KMS-11 (cell line): ENCODE data around the gene TAF10.

Experiments used
- H2AFZ ChIP-seq: fragments of 200-600 bp; sonication (generic); 2 replicates; pipeline ENCODE4 v1.6.1; 2016; ENCODE audit warnings: antibody characterized with exemption, mixed run types, low read depth
- H3K27ac ChIP-seq: fragments of 200-600 bp; sonication (generic); 2 replicates; pipeline ENCODE4 v1.6.1; 2016; ENCODE audit warnings: mild to moderate bottlenecking, mixed run types
- H3K27me3 ChIP-seq: fragments of 200-600 bp; sonication (generic); 2 replicates; pipeline ENCODE4 v1.6.1; 2017; ENCODE audit warnings: mild to moderate bottlenecking, low read depth, mixed run types, moderate library complexity; ENCODE audit not compliant: insufficient read depth
- H3K36me3 ChIP-seq: fragments of 200-600 bp; sonication (generic); 2 replicates; pipeline ENCODE4 v1.6.1; 2017; ENCODE audit warnings: mild to moderate bottlenecking, mixed run types; ENCODE audit not compliant: insufficient read depth
- H3K4me1 ChIP-seq: fragments of 200-600 bp; sonication (generic); 2 replicates; pipeline ENCODE4 v1.6.1; 2016; ENCODE audit warnings: mild to moderate bottlenecking, low read depth, mixed run types; ENCODE audit not compliant: poor library complexity, severe bottlenecking
- H3K4me2 ChIP-seq: fragments of 200-600 bp; sonication (generic); 2 replicates; pipeline ENCODE4 v1.7.0; 2016; ENCODE audit warnings: mild to moderate bottlenecking, mixed run types
- H3K4me3 ChIP-seq: fragments of 200-600 bp; sonication (generic); IDR thresholded peaks from 2 replicates; pipeline ENCODE4 v1.6.1; 2017; ENCODE audit warnings: low read depth, low read length, mixed read lengths; ENCODE audit not compliant: insufficient read depth
- H3K79me2 ChIP-seq: fragments of 200-600 bp; sonication (generic); 2 replicates; pipeline ENCODE4 v1.6.1; 2016; ENCODE audit warnings: low read depth, mixed run types; ENCODE audit not compliant: insufficient read depth
- H3K9ac ChIP-seq: fragments of 200-600 bp; sonication (generic); 2 replicates; pipeline ENCODE4 v1.6.1; 2016; ENCODE audit warnings: mild to moderate bottlenecking, mixed run types
- H4K20me1 ChIP-seq: fragments of 200-600 bp; sonication (generic); 2 replicates; pipeline ENCODE4 v1.6.1; 2016; ENCODE audit warnings: mild to moderate bottlenecking, mixed run types; ENCODE audit not compliant: insufficient read depth
- TF ChIP-seq, protein P1 (sequence below): fragments of 200-600 bp; sonication (generic); conservative IDR thresholded peaks from 2 replicates; pipeline ENCODE4 v1.6.1; 2017; ENCODE audit warnings: low read depth, mild to moderate bottlenecking, antibody characterized with exemption, low read length, moderate library complexity, mixed read lengths

TAF10 gene

DNA sequence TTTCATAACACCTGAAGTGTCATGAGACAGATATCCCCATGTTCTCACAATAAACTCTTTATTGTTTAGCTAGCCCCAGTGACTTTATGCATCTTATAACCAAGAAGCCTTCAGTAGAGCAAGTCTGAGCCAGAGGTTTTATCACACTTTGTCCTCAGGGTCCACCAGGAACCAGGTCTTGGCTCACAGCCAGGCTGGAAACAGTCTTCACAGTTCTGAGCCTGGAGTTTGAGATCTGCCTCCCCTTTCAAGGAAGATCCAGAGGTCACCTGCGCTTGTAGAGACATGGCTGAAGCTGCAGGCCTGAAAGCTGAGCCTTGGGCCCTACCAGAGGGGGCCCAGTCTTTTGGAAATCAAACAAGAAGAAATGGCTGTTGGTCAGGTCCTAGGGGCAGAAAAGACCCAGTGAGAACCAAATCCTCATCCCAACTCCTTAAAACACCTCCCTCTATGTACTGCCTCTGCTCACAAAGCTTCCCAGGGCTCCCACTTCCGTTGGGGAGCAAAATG is 12.1 kb downstream of the TAF10 start:
- H4K20me1 ChIP-seq = no peaks in the 10 kb centered on the region
- TF ChIP-seq, protein P1, sequence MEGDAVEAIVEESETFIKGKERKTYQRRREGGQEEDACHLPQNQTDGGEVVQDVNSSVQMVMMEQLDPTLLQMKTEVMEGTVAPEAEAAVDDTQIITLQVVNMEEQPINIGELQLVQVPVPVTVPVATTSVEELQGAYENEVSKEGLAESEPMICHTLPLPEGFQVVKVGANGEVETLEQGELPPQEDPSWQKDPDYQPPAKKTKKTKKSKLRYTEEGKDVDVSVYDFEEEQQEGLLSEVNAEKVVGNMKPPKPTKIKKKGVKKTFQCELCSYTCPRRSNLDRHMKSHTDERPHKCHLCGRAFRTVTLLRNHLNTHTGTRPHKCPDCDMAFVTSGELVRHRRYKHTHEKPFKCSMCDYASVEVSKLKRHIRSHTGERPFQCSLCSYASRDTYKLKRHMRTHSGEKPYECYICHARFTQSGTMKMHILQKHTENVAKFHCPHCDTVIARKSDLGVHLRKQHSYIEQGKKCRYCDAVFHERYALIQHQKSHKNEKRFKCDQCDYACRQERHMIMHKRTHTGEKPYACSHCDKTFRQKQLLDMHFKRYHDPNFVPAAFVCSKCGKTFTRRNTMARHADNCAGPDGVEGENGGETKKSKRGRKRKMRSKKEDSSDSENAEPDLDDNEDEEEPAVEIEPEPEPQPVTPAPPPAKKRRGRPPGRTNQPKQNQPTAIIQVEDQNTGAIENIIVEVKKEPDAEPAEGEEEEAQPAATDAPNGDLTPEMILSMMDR = no peak
- H3K4me3 ChIP-seq = no peak overlapping the region
- no peak overlapping the region for H3K9ac ChIP-seq
- H3K4me2 ChIP-seq = no peak overlapping the region
- H2AFZ ChIP-seq = no peak overlapping the region
- H3K36me3 ChIP-seq = no peaks in the 10 kb centered on the region; the same call in 1 of the 2 replicates
- H3K79me2 ChIP-seq = peaks cover 50% of the 10 kb centered on the region
- H3K27me3 ChIP-seq = no peaks in the 10 kb centered on the region
- H3K4me1 ChIP-seq = peaks cover 12% of the 10 kb centered on the region
- no peak overlapping the region for H3K27ac ChIP-seq

DNA sequence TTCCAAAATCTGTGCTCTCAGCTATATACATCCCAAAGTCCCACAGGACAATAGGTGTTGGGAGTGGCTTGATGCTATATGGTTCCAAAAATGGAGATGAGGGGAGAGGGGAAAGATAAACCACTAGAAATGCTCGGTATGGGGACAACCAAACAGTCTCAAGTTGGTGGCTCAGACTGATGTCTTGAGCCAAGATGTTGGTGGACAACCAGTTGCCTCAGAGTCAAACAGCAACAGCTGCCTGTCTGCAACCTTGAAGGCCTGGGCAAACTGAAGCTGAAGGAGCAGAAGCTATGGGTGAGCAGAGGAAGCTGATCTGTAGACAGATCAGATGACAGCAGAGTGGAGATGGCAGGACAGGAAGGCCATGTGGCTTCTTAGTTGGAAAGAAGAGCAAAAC is 12.6 kb downstream of the TAF10 start:
- no peaks in the 10 kb centered on the region; the same call in 1 of the 2 replicates for H3K36me3 ChIP-seq
- no peak overlapping the region for H3K27ac ChIP-seq
- no peaks in the 10 kb centered on the region for H4K20me1 ChIP-seq
- H2AFZ ChIP-seq = no peak overlapping the region
- H3K79me2 ChIP-seq = peaks cover 46% of the 10 kb centered on the region
- TF ChIP-seq, protein P1 = no peak
- no peak overlapping the region for H3K9ac ChIP-seq
- H3K4me2 ChIP-seq = no peak overlapping the region
- H3K27me3 ChIP-seq = no peaks in the 10 kb centered on the region
- no peak overlapping the region for H3K4me3 ChIP-seq
- H3K4me1 ChIP-seq = peaks cover 7% of the 10 kb centered on the region

DNA sequence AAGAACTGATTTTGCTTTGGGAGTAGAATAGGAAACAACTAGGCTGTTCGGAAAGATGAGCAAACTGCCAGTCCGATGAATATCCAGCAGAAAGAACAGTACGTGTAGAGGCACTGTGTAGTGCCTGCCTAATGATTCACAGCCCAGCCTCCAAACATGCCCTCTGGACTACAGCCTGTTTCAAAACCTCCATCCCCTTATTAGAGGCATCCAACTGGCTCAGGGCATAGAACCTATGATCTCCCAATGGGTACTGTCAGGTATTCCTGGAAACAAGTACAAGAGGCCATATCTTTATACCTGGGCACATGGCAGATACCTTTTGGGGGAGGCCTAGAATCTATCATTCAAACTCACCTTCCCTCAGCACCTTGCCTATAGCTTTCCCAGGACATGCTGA is 13.5 kb downstream of the TAF10 start:
- no peaks in the 10 kb centered on the region for H3K27me3 ChIP-seq
- peaks cover 40% of the 10 kb centered on the region for H3K79me2 ChIP-seq
- no peak overlapping the region for H2AFZ ChIP-seq
- no peak overlapping the region for H3K27ac ChIP-seq
- H3K4me1 ChIP-seq = peaks cover 6% of the 10 kb centered on the region
- H3K4me3 ChIP-seq = no peak overlapping the region
- H4K20me1 ChIP-seq = no peaks in the 10 kb centered on the region
- TF ChIP-seq, protein P1 = no peak
- H3K36me3 ChIP-seq = no peaks in the 10 kb centered on the region; the same call in 1 of the 2 replicates
- H3K4me2 ChIP-seq = no peak overlapping the region
- H3K9ac ChIP-seq = no peak overlapping the region

DNA sequence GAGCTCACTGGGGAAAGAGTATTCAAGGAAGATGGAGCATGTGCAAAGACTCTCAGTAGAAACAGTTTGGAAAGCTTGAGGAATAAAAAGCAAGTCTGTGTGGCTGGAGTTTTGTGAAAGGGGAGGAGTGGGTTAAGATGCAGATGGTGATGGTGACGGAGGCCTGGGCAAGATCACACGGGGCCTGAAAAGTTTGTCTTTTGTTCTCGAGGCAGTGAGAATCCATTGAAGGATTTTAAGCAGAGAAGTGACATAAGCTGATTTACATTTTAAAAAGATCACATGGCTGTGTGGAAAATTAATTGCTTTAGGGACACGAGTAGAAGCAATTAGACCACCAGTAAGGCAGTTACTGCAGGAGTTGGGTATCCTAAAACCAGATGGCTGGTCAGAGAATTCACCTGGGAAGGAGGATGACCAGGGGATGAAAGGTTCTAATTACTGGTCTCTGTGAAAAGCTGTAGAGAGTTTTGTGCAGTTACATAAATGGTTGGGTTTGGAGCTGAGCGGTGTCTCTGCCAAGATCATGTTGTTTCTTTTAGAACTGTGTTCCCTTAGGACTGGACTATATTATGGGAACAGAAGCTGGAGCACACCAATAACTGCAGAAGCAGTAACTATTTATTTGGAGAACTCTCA is 15.7 kb downstream of the TAF10 start:
- Histone ChIP-seq H3K36me3 (no peaks in the 10 kb centered on the region; the same call in 1 of the 2 replicates), H3K4me2 (no peak overlapping the region), H3K4me1 (no peaks in the 10 kb centered on the region), H3K9ac (no peak overlapping the region), H2AFZ (no peak overlapping the region), H3K27me3 (no peaks in the 10 kb centered on the region), H3K4me3 (no peak overlapping the region), H4K20me1 (no peaks in the 10 kb centered on the region), H3K27ac (no peak overlapping the region), H3K79me2 (peaks cover 19% of the 10 kb centered on the region)
- TF ChIP-seq, protein P1 = no peak
